Hindlimb muscle (tissue), 1 donor: Measurements from ENCODE around the gene SRRM2. TPM values are rescaled to one million over a fixed set of nuclear protein-coding genes. Genes with fewer than 3 reads are reported as not detected.

Experiments used
- DNase-seq: peaks from one replicate; pipeline ENCODE4 v3.0.0-alpha.2; 2013
- polyA plus RNA-seq: library from polyadenylated mRNA; unstranded; fragments of 120-200 nt; gene quantifications from one replicate; pipeline ENCODE4 v1.2.1, GENCODE V29; 2013; ENCODE audit not compliant: insufficient read length

SRRM2 gene
- polyA plus RNA-seq: 553 TPM

DNA sequence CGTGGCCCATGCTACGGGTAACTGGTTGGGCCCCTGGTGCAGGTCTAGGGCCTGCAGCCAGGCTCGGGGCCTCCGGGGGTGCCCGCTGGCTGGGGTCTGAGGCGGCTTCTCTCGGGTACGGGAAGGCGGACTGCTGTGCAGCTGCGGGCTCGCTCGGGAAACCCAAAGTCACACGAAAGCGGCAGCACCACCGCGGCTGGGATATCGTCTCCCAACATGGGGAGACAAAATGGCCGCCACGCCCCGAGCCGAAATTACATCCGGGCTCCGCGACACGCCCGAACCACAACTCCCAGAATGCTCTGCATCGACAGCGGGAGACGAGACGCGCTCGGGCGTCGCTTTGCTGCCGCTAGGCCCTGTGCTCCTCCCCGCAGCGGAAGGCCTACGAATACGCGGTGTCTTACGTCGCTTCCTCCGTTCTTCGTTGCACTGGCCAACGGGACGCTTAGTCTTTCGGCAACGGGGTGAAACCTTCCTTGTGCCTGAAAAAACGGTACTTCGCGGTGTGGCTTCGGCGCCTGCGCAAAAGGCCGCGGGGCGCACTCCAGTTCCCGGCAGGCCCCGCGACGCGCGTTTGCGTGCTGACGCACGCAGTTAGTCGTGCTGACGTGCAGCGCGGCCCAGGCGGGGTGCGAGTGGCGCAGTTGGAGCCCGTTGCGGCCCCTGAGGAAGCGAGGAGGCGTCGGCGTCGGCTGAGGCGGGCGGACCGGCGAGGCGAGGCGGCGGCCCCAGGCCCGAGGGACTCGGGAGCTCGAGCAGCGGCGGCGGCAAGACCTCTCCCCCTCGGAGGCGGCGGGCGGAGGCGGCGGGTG, at the start of gene SRRM2:
SRRM2 (plus strand) TSS at position 604 of the 815 bp plus-strand sequence. CDS start 3,727 bp downstream, outside the sequence.
- DNase-seq: peak; percentile 98

DNA sequence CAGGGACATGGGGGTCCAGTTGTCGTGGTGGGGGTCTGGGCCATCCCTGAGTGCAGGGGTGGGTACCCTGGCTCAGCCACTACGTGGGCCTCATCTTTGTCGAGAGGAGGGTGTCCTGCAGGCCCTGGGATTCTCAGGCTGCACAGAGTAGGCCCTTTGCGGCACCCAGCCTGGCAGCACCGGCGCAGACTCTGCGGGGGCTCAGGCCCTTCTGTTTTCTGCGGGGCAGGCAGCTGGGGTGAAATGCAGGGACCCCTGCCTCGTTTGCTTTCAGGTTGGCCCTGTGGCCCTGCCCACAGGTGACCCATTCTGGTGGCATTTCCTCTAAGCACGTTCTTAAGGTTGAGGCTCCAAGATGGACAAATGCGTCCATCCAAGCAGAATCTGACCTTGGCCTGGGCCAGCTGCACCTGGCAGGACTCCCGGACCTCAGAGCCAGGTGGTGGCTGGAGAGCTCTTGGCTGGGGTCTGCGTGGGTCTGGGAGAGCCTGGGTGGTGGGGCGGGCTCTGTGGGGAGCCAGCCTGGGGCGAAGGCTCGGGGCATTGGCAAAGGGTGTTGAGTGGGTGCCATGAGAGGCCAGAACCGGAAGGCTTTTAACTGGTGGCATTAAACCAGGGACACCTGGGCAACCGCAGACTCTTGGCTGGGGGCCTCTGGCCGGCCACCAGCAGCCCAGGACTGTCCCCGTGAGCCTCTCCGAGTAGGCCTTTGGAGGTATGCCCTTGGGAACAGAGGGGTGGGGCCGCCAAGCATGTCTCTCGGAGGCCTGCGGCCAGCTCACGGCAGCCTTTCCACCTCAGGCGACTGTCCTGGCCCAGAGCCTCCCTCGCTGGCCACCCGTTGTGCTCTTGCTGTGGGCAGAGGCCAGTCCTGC, 49.3 kb upstream of the SRRM2 start:
- DNase-seq: no peak

DNA sequence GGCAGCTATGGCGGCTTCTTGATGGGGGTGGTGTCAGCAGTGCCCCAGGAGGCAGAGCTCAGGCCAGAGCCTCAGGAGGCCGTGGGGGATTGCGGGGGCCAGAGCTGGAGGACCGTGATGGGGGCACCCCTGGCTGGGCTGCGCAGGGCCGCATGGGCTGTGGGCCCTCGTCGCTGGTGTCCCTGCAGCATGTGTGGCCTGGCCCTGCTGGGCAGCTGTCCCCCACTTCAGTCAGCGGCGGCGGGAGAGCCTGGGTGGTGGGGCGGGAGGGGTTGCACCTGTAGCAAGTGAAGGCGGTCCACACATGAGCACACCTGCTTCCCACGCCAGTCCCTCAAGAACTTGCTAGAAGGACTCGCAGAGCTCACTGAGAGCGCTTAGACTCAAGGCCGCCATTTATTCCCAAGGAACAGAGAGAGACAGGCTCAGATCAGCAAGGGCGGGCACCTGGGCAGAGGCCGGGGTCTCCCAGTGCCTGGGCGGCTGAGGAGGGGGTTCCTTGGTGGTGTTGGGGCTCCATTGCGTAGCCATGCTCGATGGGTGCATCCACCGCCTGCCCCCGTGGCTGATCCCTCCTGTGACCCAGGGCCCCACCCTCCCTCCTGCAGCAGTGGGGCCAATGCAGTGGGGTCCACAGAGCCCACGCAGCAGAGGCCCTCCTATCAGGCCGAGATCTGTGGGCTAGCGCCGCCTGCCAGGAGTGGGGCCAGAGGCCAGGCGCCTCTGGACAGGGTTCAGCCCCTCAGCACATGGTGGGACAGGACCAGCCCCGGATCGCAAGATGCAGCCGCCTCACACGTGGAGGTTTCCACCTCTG, 48.1 kb upstream of the SRRM2 start:
- DNase-seq: no peak

DNA sequence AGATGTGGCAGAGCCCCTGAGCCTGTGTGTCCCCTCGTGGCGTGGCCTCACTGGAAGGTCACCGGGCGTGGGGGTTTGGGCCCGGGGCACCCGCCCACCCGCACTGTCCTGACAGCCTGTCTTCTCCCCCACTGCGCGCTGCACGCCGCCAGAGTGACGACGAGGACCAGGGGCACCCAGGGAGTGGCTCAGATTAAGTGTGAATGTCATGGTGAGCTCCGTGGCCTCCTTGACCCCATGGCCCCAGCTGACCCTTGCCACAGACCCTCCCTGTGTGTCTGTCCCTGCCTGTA, 47.5 kb upstream of the SRRM2 start:
- DNase-seq: no peak

DNA sequence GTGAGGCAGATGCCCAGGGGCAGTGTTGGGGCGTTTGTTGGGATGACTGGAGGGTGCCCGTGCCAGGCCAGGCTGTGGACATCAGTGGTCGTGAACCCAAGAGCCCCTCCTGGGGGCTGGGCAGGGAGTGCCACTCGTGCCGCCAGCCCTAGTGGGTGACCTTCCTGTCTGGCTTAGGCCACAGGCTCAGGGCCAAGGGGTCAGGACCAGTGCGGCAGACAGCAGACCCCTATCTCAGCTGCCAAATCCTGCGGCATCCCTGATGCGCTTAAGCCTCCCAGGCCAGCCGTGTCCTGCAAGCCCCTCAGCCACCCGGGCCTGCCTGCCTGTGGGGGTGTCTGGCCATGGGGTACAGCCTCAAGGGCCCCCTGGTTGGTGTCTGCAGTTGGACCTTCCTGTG, 47.1 kb upstream of the SRRM2 start:
- no peak for DNase-seq

DNA sequence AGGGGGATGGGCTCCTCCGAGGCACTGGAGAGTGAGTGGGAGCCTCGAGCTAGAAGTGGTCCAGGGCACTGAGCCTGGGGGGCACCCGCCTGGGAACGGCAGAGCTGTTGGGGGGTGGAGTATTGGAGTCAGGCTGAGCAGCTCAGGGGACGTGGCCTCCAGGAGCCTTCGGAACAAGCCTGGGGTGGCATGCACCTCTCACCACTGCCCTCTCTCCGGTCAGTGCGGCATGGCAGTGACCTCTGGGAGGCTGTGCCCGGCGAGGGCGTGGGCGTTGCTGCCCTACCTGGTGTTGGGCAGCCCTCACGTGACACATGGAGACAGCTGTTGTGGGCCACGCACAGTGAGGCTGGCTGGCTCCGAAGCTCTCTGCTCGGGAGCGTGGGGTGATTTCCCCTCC, 46.4 kb upstream of the SRRM2 start:
- no peak for DNase-seq

DNA sequence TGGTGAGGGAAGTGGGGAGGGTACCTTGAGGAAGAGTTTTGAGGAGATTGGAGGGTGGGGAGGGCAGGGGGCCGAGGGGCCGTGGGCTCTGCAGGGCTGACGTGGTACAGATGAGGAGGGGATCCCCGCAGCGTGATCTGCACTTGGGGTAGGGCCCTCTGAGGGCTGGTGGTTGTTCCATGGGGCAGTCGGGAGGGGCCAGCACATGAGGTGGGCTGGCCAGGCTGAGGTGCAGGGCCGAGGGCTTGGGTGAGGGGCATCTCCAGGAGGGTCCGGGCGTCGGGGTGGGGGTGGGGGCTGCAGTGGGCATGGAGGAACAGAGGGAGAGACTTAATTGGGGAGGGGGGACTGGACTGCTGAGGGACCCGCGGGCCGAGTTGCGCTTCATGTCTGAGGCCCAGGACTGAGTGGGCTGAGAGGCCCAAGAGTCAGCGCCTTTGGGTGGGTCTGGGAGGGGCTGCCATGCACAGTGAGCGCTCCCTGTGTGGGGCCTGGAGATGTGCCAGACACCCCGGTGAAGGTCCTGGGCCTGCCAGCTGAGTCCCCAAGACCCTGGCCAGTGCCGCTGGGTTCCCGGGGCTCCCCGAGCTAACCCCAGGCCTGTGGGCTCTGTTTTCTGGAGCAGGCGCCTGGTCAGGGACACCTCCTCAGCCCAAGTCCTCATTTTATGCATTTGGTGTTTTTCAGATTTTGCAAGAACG, 45.7 kb upstream of the SRRM2 start:
- DNase-seq: no peak

DNA sequence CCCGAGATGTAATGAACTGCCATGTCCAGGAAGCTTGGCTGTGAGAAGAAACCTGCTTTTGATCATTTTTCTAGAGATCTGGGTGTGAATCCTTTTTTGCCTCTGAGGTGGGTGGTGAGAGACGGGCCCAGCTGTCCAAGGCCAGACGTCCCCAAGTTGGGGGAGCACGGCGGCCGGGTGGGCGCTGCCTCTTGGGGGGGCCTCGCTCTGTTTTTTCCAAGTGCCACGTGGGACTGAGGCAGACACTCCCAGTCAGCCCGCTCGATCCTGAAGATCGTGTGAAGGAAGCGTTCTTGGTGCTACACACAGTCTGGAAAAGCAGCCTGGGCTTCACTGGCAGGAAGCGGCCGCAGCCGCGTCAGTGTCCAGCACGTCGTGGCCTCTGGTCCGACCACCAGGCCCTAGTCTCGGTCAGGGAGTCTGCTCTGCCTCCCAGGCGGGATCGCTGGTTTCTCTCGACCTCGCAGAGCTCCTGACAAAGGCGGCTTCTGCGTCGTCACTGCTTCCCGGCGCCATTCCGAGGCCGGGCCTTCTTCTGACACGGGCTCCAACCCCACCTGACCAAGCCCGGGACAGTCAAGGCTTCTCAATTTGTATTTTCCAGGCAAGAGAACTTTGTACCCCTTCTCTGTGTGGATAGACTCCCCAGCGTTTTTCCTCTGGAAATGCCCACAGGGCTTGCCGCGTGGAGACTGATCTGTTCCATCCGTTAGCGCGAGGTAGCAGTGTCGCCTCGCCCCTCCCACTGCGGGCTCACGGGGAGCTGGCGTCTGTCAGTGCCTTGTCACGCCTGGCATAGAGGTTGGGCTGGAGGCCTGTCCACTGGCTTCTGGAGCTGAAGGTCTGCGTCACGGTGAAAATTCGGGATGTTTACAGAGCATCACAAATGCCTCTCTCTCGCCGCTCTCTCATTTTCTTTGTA, 44.8 kb upstream of the SRRM2 start:
- no peak for DNase-seq

DNA sequence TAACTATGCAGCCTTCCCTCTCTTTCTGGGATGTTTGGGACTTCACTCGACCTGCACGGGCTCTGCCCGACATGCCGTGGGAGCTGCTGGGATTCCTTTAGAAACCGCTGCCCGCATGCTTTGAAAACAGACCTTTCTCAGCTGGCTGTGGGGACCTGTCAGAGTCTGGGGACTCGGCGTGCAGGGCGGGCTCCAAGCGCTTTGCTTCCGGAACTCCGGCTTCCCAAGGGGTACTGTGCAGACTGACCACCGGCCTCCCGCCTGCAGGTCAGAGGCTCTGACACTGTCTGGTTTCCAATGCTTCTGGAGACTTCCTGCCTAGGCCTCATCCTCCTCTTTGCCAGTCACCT, 44.2 kb upstream of the SRRM2 start:
- no peak for DNase-seq

DNA sequence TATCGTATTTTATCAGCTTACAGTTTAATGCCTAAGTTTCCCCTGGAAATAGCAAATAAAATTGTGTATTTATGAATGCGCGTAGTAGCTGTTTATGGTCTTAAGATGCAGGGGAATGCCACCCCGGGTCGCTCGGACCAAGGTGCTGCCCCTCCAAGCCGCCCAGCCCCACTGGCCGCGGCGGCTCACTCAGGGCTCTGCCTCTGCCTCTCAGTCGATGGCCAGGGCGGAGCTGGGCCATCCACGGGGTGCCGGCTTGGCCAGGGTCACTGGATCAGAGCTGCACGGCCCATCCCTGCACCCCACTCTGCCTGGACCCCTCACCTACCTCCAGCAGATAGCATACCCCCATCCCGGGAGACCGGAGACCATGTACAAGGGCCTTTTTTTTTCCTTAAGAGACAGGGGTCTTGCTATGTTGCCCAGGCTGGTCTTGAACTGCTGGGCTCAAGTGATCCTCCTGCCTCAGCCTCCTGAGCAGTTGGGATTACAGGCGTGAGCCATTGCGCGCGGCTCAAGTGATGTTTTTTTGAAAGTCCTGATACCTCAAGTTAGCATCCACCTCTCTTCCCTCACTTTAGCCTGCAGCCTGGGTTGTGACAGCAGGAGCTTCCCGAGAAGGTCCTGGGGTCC, 43.4 kb upstream of the SRRM2 start:
- DNase-seq: no peak

DNA sequence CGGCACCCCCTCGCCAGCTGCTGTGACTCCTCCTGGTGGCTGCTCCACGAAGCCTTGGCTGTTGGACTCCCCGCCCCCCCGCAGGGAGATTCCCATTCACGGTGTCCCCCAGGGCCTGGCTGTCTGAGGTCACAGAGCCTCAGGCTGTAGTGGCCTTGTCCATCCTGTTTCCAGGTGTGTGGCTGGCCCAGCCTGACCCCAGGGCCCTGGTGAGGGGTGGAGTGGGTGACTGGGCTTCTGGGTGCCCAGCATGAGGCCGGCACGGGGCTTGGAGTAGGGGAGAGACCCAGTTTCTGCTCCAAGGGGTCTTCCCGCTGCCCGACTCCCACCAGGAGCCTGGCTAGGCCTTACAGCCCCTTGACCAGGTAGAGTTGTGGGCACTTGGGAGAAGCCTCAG, 42.9 kb upstream of the SRRM2 start:
- DNase-seq: no peak

DNA sequence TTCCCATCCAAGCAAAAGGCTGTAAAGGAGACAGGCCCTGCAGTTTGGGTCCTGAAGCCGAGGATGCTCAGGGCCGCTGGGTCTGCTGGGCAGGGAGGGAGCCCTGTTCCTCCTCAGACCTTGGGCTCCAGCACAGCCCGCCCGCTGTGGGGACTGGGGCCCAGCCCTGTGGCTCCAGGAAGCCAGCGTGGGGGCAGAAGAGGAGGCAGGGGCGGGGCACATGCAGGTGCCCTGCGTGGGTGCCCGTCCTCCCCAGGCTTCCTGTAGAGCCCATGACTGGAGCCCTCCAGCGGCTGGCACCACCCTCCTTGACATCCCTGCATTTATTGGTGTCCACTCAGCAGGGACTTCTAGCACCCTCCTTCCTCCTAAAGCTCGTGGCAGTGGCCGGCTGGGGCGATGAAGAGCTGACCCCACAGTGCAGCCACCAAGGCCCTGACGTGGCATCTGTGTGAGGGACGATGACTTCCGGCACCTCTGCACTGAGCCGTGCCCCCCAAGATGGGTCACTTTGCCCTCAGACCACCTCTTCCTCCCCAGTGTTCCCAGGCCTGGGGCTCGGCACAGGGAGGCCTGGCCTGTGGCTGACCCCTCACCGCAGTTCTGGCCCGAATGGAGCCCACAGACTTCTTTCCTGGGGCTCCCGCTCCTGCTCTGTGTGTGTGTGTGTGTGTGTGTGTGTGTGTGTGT, 42.3 kb upstream of the SRRM2 start:
- DNase-seq: no peak

DNA sequence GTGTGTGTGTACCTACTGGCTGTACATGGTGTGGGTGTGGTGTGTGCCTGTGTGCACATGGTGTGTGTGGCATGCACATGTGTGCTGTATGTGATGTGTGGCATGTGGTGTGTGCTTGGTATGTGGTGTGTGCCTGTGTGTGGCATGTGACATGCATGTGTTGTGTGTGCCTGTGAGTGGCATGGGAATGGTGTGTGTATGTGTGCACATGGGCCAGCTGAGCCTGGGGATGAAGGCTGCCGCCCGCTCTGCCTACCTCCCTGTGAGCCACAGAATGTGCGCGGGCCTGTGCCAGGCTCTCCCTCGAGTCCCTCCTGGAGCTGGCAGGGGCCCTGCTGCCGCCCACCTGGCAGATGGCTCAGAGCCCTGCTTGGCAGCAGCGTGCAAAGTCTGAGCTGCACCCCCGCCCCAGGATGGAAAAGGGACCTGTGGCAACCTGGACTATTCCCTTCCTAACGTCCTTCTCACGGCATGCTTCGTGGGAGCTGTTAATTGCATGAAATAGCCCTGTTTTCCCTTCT, 41.7 kb upstream of the SRRM2 start:
- DNase-seq: no peak

DNA sequence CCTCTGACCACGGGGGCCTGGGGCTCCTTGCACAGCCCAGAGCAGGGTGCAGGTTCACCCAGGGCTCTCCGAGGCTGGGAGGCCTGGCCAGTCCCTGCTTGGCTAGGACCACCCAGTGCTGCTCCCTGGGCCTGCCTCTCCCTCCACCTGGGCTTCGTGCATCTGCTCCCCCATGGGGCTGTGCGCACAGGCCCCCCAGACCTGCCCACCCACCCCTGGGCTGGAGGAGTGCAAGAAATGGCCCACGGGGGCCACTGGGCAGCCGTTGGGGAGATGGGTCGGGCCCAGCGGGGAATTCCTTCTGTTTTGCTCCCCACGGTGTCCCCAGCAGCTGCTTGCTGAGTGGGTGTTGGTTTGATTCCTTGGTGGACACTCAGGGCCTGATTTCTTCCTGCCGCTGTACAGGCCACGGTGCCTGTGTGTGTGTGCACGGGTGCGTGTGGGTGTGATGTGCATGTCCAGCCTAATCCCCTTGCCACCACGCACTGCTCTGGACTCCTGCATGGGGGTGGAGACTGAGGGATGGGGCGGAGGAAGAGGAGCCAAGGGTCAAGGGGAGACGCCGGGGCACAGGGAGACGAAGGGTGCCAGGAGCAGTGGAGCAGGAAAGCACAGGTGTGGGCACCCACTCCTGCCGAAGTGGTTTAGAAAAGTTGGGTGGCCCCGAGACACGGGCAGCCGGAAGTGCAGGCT, 40.9 kb upstream of the SRRM2 start:
- no peak for DNase-seq

DNA sequence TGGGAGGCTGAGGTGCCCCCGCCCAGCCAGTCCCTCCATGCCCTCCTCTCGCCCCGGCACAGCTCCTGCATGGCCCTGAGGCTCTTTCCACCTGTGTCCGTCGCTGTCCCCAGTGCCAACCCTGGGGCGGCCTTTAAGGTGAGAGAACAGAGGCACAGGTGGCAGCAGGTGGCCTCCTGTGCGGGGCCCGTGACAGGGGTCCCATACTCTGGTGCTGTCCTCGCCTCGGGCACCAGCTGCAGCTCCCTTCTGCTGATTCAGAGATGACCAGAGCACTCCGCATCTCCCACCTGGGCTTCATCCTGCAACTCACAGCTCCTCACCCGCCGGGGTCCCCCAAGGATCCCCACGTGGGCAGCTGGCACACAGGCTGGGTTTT, 40.4 kb upstream of the SRRM2 start:
- no peak for DNase-seq

DNA sequence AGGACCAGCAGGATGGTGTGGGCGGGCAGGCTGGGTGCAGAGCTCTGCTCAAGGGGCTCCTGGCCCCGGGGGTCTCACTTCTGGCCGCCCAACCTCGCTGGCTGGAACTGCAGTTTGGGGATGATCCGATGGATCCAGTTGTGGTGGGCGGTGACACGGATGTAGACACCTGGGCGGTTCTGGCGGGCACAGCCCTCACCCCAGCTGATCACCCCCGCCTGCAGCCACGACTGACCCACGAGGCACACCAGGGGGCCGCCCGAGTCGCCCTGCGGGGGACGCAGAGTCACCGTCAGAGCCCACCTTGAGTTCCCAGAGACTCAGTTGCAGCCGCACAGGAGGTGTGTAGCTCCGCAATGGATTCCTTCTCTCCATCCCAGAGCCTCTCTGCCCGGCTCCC, 39.9 kb upstream of the SRRM2 start:
- no peak for DNase-seq

DNA sequence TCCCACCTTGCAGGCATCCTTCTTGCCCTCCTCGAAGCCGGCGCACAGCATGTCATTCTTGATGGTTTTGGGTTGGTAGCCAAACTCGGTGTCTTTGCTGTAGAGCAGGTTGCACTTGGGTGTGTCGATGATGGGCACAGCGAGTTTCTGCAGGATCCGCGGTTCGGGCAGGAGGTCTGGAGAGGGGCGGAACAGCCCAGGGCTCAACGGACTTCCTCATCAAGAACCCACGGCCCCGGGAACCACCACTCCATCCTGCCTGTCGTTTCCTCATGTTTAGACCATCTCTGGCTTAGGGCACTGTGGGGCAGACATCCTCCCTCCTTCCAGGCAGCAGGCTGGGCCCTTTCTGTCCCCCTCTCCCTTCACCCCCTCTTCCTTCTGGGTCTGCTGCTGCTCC, 38.9 kb upstream of the SRRM2 start:
- no peak for DNase-seq

DNA sequence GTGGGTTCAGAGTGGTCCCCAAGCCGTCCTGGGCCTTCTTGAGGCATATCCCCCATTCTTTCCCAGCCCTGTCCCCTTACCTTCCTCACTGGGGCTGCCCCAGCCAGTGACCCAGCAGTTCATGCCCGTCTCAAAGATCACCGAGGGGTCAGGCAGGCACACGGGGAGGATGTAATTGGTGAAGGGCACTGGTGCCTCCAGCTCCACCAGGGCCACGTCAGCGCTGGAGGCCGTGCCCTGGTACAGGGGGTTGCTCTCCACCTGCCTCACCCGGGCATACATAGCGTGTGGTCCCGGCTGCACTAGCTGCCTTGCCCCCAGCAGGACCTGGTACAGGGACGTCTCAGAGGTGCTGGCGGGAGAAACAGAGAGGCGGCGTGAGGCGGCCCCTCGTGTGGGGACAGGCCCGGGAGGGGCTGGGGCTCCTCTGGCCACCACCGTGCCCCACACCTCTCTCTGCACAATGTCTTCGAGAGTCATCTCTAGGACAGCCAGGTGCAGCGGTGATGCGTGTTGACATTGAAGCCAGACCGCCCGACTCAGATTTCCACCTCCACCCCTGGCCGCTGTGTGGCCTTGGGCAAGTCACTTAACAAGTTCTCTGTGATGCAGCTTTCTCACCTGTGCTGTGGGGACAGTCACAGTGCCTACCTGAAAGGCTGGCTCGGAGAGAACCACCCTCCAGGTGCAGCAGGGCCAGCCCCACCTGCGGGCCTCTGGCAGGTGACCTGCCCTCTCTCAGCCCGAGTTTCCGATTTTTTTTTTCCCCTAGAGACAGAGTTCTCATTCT, 38.3 kb upstream of the SRRM2 start:
- DNase-seq: no peak

DNA sequence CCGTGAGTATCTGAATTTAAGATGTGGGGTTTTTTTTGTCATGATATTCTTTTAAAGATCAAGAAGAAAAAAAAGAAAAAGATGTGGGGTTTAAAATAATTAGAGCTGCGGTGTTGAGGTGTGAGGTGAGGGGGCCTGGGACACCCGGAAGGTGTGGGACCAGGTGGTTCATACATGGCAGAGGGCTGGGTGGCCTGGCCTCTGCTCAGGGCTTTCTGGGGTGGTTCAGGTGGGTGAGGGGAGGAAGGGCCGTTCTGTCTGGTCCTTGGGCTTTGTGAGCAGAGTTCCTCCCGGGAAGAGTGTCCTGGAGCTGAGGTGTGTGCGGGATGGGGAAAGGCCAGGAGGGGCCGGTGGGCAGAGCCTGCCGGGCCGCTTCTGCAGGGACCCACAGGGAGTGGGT, 37.4 kb upstream of the SRRM2 start:
- no peak for DNase-seq
